Cerebellar cortex (tissue), 1 donor: Measurements from ENCODE around the gene DIS3L2.
"Not testable (repeated sequence)": the region's sequence is repeated elsewhere in the genome, so short reads cannot be mapped to it uniquely, and the experiment has no call there.

Experiments used
- DNase-seq: peaks from one replicate; pipeline ENCODE4 v3.0.0-alpha.2; 2015; ENCODE audit warnings: low spot score

DIS3L2 gene

DNA sequence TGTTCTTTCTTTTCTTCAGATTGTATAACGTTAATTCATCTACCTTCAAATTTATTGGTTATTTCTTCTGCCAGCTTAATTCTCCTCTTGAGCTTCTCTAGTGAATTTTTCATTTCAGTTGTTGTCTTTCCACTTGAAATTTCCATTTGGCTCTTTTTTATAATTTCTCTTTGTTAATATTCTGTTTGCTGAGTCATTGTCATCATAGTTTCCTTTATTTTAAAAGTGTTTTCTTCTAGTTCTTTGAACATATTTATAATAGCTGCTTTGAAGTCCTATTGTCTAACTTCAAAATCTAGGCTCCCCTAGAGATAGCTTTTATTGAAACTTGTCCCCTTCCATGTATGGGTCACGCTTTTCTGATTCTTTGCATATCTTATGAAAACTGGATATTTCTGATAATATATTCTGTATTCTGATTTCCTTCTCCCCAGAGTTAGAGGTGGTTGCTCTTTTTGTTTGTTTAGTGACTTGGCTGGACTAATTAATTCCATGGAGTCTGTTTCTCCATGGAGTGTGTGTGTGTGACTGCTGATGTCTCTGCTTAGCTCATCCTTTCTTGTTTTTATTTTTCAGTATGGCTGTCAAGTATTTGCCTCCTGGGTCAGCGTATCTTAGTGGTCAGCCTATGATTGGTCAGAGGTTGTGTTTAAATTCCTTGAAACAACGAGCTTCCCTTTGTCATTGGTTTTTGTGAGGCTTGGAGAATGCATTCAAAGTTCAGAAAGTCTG is 47.6 kb downstream of the DIS3L2 start:
- no peak for DNase-seq

DNA sequence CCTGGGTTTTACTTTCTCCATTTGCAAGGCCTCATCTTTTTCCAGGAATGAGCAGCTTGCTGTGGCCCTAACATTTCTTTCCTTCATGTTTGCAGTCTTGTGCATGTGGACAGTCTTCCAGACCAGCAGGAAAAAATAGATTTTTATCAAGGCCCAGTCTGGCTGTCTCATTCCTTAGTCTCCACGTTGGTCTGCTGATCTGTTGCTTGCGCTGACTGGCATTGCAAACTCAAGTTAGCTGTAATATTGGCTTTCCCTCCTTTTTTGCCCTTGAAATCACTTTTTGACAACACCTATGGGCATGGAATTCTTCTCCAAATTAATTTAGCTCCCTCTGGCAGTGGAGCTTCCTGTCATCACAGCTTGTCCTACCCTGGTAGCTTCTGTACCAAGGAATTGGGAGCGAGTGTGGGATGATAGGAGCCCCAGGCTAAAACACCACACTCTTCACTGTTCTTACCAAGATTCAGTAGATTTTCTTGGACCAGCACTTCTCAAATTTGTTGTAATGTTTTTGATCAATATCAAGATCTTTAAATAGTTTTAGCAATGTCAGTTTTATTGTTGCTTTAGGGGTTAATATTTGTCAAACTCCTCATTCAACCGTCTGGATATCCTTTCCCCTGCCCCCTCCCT is 48.2 kb downstream of the DIS3L2 start:
- no peak for DNase-seq

DNA sequence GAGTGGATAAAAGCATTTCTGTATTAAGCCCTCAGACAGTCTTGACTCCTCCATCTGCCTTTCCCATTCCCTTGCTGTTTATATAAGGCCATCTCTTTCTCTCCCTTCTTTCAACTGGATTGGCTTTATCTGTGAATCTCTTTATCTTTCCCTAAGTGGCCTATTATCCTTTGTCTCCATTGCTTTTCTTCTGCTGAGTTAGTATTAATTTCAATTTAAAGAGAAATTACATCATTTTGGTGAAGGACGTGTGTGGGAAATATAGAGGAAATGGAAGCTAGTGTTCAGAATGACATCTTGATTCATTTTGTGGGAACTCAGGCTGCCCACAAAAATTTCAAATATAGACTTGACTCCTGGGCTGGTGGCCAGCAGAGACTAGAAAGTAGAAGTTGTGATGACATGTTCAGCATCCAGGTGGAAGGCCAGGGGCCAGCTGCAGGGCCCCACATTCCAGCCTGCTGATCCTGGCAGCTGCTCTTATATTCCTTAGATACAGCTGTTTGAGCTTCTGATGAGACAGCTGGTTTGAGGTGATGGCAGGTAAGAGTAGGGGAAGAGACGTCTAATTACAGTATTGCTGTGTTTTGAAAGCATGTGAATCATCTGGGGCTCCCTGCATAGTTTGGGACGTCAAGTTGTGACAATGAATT is 52.3 kb downstream of the DIS3L2 start:
- DNase-seq, result no peak

DNA sequence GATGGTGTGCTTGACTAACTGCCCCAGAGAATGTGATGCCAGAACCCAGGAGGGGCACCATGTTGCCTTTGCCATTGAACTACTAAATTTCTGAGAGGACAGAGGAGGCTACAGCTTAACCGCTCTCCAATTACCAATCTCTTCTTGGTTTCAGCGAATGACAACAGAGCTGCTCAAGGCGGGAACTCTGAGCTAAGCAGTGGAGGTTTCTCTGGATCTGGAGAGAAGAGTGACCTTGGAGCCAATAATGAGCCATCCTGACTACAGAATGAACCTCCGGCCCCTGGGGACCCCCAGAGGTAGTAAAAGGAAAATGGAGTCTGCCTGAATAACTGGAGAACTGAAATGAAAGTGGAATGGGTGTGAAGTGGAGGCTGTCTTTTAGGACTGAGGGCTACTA is 53.2 kb downstream of the DIS3L2 start:
- no peak for DNase-seq

DNA sequence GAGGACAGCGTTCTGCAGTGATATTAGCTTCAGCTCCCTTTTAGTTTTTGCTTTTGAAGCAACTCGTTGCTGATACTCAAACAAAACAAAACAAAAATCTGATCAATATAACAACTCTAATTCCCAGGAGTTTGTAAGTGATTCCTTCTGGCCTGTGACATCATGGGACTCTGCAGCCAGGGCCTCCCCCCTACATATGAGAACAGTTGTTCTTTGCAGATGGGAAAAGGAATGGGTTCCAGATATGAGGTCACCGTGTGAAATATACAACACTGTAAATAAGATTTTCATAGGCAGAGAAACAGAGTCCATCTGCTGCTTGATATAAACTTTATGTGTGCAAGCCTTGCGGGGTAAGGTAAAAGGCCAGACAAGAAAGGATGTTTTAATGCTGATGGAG is 56.7 kb downstream of the DIS3L2 start:
- DNase-seq, result no peak

DNA sequence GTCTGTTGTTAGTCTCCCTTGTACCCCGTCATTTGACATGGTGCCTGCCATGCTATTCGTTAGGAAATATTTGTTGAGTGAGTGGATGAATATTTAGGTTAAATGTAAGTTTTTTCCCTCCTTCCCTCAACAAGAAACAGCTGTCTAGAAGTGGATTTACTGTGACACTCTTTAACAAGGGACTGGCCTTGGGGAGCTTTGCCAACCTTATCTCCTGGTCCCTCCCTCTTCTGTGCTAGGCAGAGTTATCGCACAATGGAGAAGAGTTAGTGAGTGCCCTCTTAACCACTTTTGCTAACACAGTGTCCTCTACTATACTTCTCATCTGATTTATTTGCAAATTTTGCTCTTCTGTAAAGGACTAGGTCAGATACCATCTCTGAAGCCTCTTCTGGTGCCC is 61.2 kb downstream of the DIS3L2 start:
- DNase-seq, result no peak

DNA sequence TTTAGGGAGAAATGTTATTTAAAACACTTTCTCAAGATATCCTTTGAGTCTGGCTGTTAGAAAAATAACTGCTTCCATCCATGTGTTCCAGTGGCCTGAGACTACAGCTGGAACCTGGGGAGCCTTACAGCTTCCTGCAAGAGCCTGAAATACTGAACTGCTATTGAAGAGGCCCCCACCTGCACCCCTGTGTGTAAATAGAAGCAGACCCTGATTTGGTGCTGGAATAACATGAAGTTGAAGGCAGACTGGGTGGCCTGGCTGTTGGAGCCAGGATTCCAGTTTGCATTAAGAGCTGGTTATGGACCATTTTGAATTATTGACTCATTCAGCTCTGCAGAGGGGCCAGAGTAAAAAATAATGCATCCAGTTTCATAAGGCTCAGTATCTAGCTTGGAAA is 61.9 kb downstream of the DIS3L2 start:
- DNase-seq, result no peak

DNA sequence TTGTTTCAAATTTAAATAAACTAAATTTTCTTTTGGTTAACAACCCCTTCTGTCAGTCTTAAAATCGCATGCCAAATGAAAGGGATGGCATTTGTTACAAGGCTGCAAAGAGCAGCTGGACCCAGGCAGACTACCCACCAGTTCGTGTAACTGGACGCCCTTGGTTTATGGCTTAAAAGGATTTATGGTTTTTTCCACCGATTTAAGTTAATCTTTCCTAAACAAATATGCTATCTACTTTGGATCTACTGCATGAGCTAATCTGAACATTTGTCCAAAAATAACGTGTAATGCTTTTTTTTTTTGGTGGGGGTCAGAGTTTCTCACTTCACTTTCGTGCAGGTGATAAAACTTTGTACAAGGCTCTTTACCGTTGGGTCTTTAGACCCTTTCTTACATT is 62.9 kb downstream of the DIS3L2 start:
- no peak for DNase-seq

DNA sequence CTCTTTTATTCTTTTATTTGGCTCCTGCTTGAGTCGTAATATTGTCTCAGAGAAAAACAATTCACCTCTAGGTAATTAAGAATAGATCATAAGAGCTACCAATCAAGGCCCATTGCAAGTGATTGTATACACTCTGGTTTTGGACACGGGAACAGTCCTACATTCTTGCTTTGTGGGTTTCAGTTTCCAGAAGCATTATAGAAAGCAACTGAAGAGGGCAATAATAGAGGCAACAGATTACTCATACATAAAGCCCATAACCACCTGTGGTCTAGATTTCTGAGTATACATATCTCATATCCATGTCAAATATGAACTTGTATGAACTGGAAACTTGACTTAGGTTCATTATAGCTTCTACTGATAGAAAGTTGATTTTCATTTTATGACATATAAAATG is 65.4 kb downstream of the DIS3L2 start:
- DNase-seq, result no peak

DNA sequence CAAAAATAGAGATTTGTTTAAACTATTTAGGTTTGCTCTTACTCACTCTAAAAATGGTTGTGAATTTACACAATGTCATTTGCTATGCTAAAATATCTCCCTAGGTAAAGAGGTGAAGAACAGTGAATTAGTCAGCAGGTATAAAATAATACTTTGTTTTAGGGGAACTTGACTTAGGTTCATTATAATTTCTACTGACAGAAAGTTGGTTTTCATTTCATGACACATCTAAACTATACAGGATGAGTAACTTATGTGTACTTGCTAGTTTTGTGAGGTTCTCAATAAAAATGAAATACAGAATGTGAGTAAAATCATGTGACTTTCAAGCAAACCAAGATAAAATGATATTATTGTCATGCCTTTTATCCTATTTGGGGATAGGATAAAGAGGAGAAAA is 66.0 kb downstream of the DIS3L2 start:
- no peak for DNase-seq

DNA sequence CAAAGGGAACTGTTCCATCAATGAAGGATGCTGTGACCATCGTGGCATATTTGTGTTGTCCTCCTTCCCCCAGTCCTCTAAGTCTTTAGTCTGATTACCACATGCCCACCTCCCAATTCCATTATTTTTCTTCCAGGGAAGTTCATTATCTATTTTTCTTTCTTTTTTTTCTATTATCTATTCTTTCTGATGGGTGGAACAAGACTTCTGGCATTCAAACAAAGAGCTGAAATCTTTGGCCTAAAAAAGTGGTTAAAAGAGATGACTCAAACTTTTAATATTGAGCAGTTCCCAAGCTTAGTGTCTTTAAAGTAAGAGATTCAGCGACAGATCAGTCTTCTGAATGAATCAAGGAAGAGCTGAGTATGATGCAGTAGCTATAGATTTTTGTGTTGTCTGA is 66.6 kb downstream of the DIS3L2 start:
- no peak for DNase-seq

DNA sequence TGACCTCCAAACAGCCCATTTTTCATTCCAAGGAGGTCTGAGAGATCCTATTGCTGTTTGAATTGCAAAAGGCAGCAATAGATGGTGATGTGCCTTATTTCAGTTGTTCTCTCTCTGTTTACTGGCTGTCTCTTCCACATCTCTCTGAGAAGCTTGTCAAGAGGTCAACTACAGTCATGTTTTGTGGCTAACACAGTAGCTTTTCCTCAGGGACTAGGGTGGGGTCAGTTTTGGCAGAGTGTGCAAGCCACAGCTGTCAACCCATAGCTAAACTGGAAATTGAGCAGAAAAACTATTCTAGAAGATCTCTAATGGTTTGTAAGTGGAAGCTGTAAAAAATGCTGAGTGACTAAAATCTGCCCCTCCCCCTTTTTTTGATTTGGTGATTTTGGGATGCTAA is 67.1 kb downstream of the DIS3L2 start:
- no peak for DNase-seq

DNA sequence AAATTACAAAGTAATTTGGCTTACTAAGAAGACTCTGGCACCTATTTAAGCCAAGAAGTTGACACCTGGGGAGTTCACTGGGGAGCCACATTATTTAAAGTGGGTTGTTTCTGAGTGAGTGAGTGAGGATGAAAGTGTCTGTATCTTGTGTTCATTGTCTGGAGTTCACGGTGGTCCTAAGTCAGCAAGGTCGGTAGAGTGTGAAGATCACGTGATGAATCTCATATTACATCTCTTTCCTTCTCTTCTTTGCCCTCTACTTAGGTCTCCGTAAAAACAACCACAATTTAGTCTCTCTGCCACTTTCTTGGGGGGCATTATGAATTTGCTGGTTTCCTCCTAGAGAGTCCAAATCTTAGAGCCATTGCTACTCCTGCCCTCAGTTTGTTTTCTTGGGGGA is 67.8 kb downstream of the DIS3L2 start:
- DNase-seq, result no peak

DNA sequence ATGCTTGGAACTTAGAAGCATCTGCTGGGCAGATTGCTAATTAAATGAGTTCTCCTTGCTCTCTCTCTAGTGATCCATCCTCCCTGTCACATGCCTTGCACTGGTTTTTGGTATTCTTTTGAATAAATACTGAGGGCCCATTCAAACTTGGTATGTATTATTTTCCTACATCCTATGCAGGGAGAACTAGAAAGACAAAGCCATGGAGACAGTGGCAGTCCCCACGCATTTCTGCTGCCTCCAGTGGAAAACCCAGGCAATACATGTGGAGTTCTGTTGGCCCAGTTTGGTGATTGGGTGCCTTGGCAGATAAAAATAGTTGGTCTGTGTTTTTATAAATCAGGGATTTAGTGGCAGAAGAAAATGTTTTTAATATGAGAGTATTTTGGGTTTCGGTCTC is 68.7 kb downstream of the DIS3L2 start:
- DNase-seq, result no peak

DNA sequence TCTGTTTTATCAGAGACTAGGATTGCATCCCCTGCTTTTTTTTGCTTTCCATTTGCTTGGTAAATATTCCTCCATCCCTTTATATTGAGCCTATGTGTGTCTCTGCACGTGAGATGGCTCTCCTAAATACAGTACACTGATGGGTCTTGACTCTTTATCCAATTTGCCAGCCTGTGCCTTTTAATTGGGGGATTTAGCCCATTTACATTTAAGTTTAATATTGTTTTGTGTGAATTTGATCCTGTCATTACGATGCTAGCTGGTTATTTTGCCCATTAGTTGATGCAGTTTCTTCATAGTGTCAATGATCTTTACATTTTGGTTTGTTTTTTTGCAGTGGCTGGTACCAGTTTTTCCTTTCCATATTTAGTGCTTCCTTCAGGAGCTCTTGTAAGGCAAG is 73.8 kb downstream of the DIS3L2 start:
- not testable (repeated sequence) for DNase-seq

DNA sequence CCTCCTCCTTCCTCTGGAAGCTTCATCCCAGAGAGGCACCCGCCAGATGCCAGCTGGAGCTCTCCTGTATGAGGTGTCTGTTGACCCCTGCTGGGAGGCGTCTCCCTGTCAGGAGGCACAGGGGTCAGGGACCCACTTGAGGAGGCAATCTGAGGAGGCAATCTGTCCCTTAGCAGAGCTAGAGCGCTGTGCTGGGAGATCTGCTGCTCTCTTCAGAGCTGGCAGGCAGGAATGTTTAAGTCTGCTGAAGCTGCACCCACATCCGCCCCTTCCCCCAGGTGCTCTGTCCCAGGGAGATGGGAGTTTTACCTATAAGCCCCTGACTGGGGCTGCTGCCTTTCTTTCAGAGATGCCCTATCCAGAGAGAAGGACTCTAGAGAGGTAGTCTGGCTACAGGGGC is 75.4 kb downstream of the DIS3L2 start:
- DNase-seq, result not testable (repeated sequence)

DNA sequence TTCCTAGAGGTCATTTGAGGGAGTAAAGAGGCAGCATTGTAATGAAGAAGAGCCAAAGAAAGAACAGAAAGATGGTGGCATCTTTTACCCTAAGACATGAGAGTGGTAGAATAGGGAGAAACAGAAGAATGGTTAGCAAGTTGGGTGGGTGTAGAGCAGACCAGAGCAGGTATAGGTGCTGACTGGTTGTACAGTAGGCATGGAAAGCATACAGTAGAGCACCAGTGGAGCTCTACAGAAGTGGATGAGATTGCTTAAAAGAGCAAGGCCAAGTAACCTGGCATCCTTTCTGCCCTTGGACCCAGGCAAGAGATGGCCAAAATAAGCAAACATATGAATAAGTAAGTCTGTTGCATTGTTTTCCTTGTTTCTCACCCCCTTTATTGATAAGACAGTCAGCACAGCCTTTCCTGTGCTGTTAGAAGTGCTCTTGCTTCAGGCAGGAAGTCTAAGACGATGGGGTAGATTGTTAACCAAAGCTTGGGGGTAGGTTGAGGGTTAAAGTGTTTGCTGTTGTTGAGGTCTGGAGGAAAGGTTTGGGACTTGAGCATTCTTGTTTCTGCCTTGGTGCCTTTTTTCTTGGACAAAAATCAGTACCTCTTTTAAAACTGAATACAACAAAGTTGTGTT is 76.9 kb downstream of the DIS3L2 start:
- no peak for DNase-seq

DNA sequence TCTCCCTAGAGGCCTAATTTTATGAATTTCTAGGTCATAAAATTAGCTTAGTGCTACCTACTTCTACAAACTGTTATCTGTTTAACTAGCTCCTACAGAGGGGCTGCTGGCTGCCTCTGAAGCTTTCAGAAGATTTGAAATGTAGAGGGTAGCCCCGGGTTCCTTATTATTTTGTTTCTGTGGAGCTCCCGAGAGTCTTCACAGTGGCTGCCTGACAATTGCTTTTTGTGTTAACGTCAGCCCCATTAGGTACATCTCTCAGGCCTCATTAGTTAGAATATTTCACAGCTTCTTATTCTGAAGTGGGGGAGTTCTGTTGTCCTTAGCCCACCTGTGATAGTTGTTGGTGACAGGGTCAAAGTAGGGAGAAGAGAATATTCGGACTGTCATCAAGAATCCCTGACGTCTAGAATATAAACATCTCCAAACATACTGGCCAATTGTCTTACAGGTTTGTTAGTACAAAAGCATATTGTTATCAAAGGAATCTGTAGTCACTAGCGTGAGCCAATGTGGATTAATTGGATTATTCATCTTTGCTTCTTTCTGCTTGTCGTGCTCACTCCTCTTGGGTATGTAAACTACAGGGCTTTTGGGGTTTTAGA is 77.5 kb downstream of the DIS3L2 start:
- peak; percentile 8 for DNase-seq

DNA sequence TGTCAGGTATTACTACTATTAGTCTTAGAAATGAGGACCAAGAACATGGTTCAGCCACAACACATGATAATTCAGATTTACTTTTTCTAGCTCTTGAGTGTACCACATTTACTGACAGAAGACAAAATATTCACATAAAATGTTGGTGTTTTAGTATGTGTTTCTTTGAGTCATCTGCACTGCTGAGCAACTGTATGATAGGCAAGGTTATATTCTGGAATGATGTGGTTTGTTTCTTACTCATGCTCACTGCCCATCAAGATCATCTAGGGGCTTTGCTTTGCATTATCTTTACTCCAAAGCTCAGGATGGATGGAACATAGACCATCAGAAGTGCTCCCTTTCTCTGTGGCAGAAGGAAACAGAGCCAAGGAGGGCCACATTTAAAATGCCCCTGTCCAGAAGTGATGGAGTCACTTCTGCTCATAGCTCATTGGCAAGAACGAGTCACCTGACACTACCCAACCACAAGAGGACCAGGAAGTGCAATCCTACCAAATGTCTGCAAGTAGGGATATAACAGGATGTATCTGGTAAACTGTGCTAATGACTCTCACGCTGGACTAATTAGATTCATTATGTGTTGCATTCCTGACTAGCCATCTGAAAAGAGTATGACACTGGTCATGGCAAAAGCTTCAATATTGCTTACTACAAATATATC is 81.5 kb downstream of the DIS3L2 start:
- DNase-seq, result no peak

DNA sequence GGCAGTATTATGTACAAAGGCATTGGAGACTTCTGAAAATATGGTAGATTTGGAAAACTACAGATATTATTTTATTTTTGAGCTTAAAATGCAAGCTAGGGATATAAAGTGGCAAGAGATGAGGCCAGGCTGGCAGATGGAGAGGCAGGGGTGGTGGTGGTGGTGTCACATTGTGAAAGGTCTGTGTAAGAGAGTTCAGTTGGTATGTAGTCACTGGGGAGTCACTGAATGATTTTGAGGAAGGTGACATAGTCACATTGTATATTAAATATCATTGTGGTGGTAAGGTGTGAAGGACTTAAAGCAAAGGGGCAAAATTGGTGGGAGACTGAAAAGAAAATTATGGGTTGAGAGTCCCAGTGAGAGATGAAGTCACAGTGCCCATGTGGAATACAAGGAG is 82.5 kb downstream of the DIS3L2 start:
- DNase-seq, result no peak

DNA sequence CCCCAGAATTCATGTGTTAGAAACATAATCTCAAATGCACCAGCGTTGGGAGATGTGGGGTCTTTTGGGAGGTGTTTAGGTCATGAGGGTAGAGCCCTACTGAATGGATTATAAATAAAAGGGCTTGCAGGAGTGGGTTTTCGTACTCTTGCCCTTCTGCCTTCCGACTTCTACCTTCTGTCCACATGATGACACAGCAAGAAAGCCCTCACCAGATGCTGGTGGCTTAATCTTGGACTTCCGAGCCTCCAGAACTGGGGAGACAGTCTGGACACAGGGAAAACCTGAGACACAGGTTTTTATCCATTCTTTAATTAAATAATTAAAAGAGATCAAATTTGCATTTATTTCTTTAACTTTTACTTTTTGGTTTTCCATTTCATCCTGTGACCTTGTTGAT is 87.8 kb downstream of the DIS3L2 start:
- no peak for DNase-seq

DNA sequence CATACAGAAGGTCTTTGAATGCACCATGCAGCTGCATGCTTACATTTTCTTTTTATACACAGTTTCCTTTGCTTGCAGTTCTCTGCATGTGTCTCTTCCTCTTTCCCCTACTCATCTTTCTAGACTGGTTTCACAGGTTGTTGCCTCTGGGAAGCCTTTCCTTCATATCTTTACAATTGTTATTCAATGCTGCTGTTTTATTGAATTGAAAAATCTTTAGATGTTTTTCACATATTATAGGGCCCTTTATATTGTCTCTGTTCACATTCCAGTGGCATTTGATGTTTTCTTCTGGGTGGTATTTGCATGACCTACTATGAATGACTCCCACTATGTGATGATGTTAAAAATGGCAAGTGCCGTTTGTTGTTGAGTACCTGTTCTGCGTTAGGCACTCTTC is 91.1 kb downstream of the DIS3L2 start:
- DNase-seq, result no peak
